AG20443 (cell line): ENCODE data around the gene ATG7.
"Not testable (repeated sequence)": the region's sequence is repeated elsewhere in the genome, so short reads cannot be mapped to it uniquely, and the experiment has no call there.

Experiments
- DNase-seq: peaks from one replicate; pipeline ENCODE4 v3.0.0; 2012; ENCODE audit warnings: low spot score, mixed read lengths

The ATG7 gene

GRCh38 chr3:11431319-11431718 is 159.1 kb downstream of the ATG7 start:
- DNase-seq: no peak

- peak; percentile 85 for DNase-seq
These were observed 161.9 kb downstream of the ATG7 start for GRCh38 chr3:11434017-11434526.

DNA sequence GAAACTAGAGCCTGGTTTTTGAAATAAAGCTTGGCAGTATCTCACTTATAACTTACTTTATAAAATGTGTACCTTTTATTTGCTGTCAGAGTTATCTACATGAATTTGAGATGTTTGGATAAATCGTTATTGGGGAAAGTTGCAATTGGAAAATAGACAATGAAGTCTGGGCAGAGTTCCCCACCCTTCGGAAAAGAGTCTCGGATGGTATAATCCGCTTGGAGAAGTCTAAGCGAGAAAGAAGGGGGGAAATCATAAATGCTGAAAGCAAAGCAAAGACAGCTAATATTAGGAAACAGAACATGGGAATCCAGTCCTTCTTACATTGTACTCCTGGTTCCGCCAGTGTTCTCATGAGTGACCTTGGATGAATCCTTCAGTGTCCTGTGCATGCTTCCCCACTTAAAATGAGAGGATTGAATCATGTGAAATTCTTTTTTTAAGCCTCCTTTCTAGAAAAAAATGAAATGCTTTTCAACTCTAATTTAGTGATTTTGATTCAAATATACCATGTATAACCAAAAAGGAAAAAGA is 162.4 kb downstream of the ATG7 start:
- no peak for DNase-seq

- DNase-seq: no peak
These were observed 163.4 kb downstream of the ATG7 start for GRCh38 chr3:11435440-11436165.

DNA sequence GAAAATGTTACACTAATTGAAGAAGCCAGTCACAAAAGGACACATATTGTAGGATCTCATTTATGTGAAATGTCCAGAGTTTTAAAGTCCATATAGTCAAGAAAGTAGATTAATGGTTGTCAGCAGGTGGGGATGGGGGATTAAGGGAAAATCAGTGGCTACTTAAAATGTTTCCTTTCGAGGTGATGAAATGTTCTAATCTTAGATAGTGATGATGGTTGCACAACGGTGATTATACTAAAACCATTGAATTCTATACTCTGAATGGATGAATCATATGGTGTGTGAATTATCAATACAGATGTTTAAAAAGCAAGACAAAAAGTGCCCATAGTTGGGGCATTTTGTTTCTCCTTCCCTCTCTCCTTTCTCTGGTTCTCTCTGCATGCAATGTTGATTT is 164.6 kb downstream of the ATG7 start:
- DNase-seq: no peak

DNA sequence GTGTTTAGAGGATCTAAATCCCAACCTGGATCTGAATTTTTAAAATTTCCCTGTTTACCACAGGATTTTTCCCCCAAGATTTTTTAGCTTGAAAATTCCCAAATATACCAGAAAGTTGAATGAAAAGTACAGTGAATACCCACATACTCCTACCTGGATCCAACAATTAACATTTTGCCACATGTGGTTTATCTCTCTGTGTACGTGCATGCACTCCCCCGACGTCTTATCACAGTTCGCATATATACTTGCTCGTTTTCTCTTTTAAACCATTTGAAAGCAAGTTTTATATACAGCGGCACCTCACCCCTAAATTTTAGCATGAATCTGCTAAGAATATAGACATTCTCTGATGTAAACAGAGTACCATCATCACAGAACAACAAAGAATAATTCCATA is 165.3 kb downstream of the ATG7 start:
- no peak for DNase-seq

DNA sequence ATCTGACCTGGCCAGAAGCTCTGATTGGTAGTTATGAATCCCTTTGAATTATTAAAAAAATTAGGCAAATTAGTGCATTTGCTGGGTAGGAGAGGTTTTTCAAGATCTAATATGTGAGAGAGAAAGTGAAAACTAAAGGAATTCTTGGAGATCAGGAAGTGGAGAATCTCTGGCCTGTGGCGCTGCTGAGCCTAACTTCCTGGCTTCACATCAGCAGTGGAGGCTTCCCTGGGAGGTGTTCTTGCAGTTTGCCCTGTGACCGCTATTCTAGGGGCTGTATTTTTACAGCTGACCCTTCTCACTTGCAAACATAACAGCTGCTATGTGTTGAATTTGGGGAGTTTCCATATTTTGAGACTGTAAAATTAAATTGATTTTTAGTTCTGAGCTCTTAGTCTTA is 166.4 kb downstream of the ATG7 start:
- peak; percentile 20 for DNase-seq

DNA sequence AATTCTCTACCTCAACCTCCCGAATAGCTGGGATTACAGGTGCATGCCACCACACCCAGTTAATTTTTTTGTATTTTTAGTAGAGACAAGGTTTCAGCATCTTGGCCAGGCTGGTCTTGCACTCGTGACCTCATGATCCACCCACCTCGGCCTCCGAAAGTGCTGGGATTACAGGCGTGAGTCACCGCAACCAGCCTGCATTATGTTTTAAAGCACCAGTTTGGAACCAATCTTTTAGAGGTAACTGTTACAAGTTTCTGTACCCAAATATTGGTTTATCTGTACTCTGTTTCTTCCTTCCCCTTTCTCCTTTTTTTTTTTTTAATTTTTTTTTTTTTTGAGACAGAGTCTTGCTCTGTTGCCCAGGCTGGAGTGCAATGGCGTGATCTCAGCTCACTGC is 169.1 kb downstream of the ATG7 start:
- DNase-seq: not testable (repeated sequence)

DNA sequence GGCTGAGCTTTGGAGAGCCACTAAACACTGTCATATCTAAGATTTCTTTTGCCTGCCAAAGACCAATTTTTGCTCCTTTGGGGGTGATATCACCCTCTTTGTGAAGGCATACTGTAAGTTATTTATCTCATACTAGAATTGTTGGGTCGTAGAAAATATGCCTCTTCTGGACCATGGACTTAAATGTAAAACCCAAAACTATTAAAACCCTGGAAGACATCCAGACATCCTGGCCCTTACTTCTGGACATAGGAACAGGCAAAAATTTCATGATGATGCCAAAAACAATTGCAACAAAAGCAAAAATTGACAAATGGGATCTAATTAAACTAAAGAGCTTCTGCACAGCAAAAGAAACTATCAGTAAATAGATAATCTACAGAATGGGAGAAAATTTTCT is 172.2 kb downstream of the ATG7 start:
- DNase-seq: no peak

DNA sequence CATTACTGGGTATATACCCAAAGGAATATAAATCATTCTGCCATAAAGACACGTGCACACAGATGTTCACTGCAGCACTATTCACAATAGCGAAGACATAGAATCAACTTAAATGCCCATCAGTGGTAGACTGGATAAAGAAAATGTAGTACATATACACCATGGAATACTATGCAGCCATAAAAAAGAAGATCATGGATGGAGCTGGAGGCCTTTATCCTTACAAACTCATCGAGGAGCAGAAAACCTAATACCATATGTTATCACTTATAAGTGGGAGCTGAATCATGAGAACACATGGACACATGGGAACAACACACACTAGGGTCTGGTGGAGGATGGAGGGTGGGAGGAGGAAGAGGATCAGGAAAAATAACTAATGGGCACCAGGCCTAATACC is 173.0 kb downstream of the ATG7 start:
- DNase-seq: not testable (repeated sequence)

- peak; percentile 22 for DNase-seq
These were observed 173.7 kb downstream of the ATG7 start for GRCh38 chr3:11445883-11446282.

- DNase-seq: no peak
These were observed 175.5 kb downstream of the ATG7 start for GRCh38 chr3:11447584-11448200.

- no peak for DNase-seq
These were observed 177.8 kb downstream of the ATG7 start for GRCh38 chr3:11450015-11450414.

DNA sequence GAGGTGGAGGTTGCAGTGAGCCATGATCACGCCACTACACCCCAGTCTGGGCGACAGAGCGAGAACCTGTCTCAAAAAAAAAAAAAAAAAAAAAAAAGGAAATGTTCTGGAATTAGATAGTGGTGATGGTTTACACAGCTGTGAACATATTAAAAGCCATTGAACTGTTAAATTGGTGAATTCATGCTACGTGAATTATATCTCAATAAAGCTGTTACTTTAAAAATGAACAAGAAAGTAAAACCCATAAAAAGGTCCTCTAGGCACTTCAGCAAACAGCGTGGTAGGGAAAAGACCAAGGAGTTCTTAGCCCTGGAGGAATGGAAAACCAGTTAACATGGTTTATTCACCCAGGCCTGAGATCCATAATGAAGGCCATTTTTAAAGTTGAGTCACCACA is 180.1 kb downstream of the ATG7 start:
- DNase-seq: no peak

DNA sequence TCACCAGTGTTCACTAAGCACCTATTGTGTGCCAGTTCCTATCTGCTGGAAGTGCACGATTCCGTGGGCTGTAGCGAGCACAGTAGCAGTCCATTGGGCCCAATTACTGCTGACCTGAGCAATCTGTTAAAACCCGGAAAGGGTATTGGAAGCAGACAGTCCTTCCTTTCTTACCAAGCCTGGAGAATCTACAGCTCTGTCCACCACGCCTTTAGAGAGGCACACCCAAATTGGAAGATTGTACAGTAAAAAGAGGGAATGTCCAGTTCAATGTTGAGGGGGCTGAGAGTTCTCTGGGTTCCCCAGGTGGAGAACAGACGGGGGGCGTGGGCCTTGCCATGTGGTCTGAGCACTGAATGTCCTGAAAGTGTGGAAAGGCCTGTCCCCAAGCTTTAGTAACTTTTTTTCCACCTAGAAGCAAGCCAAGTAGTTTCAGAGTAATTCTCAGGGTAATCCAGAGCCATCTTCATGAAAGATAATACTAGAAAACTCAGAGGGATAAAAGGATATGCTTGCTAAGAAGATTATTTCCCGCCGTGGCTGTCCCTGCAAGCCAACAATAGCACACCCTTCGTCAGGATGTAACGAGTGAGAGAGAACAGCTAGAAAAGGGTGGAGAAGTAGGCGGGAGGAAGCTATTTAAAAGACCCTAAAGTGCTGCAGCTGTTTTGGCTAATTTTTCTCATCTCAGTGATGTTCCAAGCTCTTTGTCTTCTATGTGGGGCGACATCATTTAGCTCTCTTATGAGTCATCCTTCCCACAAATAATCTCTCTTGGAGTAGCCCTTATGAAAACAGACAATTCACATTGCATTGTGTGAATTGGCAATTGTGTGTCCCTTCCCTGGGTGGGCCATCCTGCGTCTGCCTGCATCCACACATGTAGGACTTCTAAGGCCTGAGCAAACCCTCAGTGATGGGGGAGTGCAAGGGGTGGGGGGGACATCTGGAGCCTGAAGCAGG is 181.0 kb downstream of the ATG7 start:
- peak; percentile 64 for DNase-seq

GRCh38 chr3:11455956-11456355 is 183.8 kb downstream of the ATG7 start:
- no peak for DNase-seq

- DNase-seq: no peak
These were observed 184.9 kb downstream of the ATG7 start for GRCh38 chr3:11457135-11457534.

GRCh38 chr3:11459186-11459824 is 187.1 kb downstream of the ATG7 start:
- no peak for DNase-seq

GRCh38 chr3:11461226-11461625 is 189.0 kb downstream of the ATG7 start:
- no peak for DNase-seq

DNA sequence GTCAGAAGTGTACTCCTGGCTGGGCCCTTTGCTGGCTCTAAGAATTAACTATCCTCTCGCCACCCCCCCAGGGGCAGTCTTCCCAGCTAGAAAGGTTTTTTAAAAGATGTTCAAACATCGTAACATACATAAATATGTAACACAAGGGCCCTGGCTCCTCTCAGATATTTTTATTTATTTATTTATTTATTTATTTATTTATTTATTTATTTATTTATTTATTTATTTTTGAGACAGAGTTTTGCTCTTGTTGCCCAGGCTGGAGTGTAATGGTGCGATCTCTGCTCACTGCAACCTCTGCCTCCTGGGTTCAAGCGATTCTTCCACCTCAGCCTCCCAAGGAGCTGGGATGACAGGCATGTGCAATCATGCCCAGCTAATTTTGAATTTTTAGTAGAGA is 190.5 kb downstream of the ATG7 start:
- DNase-seq: not testable (repeated sequence)

DNA sequence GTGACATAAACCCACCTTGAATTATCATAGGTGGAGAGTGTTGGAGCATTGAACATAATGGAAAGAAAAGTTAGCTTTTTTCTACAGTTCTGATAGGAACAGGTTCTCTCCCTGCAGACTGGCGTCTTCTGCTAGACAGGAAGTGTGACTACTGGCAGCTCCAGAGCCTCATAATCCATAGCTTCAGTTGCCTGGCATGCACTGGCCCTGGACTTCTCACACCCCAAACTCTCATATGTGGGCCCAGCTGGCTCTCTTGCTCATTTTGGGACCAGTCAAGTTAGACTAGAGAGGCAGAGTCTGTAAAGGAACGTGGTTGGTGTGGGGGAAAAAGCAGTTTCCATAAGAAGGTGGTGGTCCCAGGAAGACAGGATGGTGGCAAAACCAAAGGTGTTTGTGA is 191.4 kb downstream of the ATG7 start:
- DNase-seq: no peak

DNA sequence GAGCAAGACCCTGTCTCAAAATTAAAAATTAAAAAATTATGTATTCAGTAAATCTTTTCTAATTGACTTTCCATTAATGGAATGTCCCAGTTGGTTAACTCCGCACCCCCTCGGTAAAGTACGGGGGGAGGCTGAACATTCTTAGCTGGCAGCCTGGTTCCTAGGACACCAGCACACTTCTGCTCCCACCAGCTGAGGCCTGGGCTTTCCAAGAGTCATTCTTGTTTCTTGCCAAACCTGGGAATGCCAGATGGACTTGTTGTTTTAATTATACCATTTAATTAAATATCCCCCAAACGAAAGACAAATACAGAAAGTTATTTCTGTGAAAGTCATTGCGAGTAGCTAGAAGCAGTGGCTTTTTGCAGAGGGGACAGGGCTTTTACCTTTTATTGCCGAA is 192.2 kb downstream of the ATG7 start:
- no peak for DNase-seq
